Measurements from ENCODE around the gene FRMD4B.

Gene FRMD4B

GRCh38 chr3:69379661-69380060, 6.2 kb downstream of the FRMD4B start:
- Histone ChIP-seq H3K27me3 (ENCODE audit: control insufficient read depth, insufficient read depth, low read length) (no peaks in the 10 kb centered on the region), H3K4me3 (ENCODE audit: low read depth, low read length) (no peak overlapping the region), H3K9me3 (ENCODE audit: control insufficient read depth, low read length) (no peaks in the 10 kb centered on the region), H3K4me2 (ENCODE audit: low read length) (no peak overlapping the region), H2AFZ (no peak overlapping the region), H3K36me3 (ENCODE audit: control insufficient read depth, insufficient read depth, low read length) (no peaks in the 10 kb centered on the region), H3K79me2 (no peaks in the 10 kb centered on the region), H3K27ac (no peak overlapping the region), H3K9ac (no peak overlapping the region), H3K4me1 (no peaks in the 10 kb centered on the region)
- TF ChIP-seq CTCF (IDR thresholded peaks at IDR 0.05) = no peak

- H3K4me1 ChIP-seq = no peaks in the 10 kb centered on the region
Measured at GRCh38 chr3:69378112-69378802, 7.6 kb downstream of the FRMD4B start.

GRCh38 chr3:69377262-69377661, 8.6 kb downstream of the FRMD4B start:
- no peaks in the 10 kb centered on the region for H3K27me3 ChIP-seq (ENCODE audit: control insufficient read depth, insufficient read depth, low read length)
- no peak overlapping the region for H3K4me2 ChIP-seq (ENCODE audit: low read length)
- H3K9ac ChIP-seq = no peak overlapping the region
- H3K79me2 ChIP-seq = no peaks in the 10 kb centered on the region
- H3K4me1 ChIP-seq = no peaks in the 10 kb centered on the region
- H3K36me3 ChIP-seq (ENCODE audit: control insufficient read depth, insufficient read depth, low read length) = no peaks in the 10 kb centered on the region
- TF ChIP-seq CTCF (IDR thresholded peaks at IDR 0.05) = no peak
- H3K27ac ChIP-seq = no peak overlapping the region
- H2AFZ ChIP-seq = no peak overlapping the region
- no peak overlapping the region for H3K4me3 ChIP-seq (ENCODE audit: low read depth, low read length)
- no peaks in the 10 kb centered on the region for H3K9me3 ChIP-seq (ENCODE audit: control insufficient read depth, low read length)

More at GRCh38 chr3:69378112-69378802, 7.6 kb downstream of the FRMD4B start:
- TF ChIP-seq CTCF (IDR thresholded peaks at IDR 0.05) = no peak
- no peak overlapping the region for H3K27ac ChIP-seq
- H3K79me2 ChIP-seq = no peaks in the 10 kb centered on the region
- H3K9me3 ChIP-seq (ENCODE audit: control insufficient read depth, low read length) = no peaks in the 10 kb centered on the region
- H3K4me2 ChIP-seq (ENCODE audit: low read length) = no peak overlapping the region
- H3K4me3 ChIP-seq (ENCODE audit: low read depth, low read length) = no peak overlapping the region
- H2AFZ ChIP-seq = no peak overlapping the region
- H3K9ac ChIP-seq = no peak overlapping the region
- no peaks in the 10 kb centered on the region for H3K36me3 ChIP-seq (ENCODE audit: control insufficient read depth, insufficient read depth, low read length)
- no peaks in the 10 kb centered on the region for H3K27me3 ChIP-seq (ENCODE audit: control insufficient read depth, insufficient read depth, low read length)

GRCh38 chr3:69376731-69377130, 9.2 kb downstream of the FRMD4B start:
- H3K27me3 ChIP-seq (ENCODE audit: control insufficient read depth, insufficient read depth, low read length) = no peaks in the 10 kb centered on the region
- H3K79me2 ChIP-seq = no peaks in the 10 kb centered on the region
- no peak overlapping the region for H3K27ac ChIP-seq
- no peak for TF ChIP-seq CTCF (IDR thresholded peaks at IDR 0.05)
- H3K4me1 ChIP-seq = no peaks in the 10 kb centered on the region
- no peak overlapping the region for H3K9ac ChIP-seq
- no peaks in the 10 kb centered on the region for H3K36me3 ChIP-seq (ENCODE audit: control insufficient read depth, insufficient read depth, low read length)
- no peak overlapping the region for H3K4me3 ChIP-seq (ENCODE audit: low read depth, low read length)
- no peak overlapping the region for H3K4me2 ChIP-seq (ENCODE audit: low read length)
- H3K9me3 ChIP-seq (ENCODE audit: control insufficient read depth, low read length) = no peaks in the 10 kb centered on the region
- no peak overlapping the region for H2AFZ ChIP-seq

- H3K36me3 ChIP-seq (ENCODE audit: control insufficient read depth, insufficient read depth, low read length) = no peaks in the 10 kb centered on the region
- H3K4me3 ChIP-seq (ENCODE audit: low read depth, low read length) = no peak overlapping the region
- H2AFZ ChIP-seq = no peak overlapping the region
- no peaks in the 10 kb centered on the region for H3K27me3 ChIP-seq (ENCODE audit: control insufficient read depth, insufficient read depth, low read length)
- TF ChIP-seq CTCF (IDR thresholded peaks at IDR 0.05) = no peak
- H3K27ac ChIP-seq = no peak overlapping the region
- H3K79me2 ChIP-seq = no peaks in the 10 kb centered on the region
- H3K9ac ChIP-seq = no peak overlapping the region
- no peaks in the 10 kb centered on the region for H3K4me1 ChIP-seq
- no peaks in the 10 kb centered on the region for H3K9me3 ChIP-seq (ENCODE audit: control insufficient read depth, low read length)
- no peak overlapping the region for H3K4me2 ChIP-seq (ENCODE audit: low read length)
Measured at GRCh38 chr3:69371816-69372215, 14.1 kb downstream of the FRMD4B start.
